Hypothalamus (tissue), 51 donors: ENCODE data around the gene KLRB1.
"Not testable (repeated sequence)": the region's sequence is repeated elsewhere in the genome, so short reads cannot be mapped to it uniquely, and the experiment has no call there.

Source experiments
- DNase-seq, 51 donors: peaks; one replicate each; lab custom pipeline; 2025; lab: John Stamatoyannopoulos, UW

The KLRB1 gene

GRCh38 chr12:9625019-9625418 lies 17.3 kb upstream of the KLRB1 start:
- no peak for DNase-seq

- DNase-seq: no peak
Measured at GRCh38 chr12:9619411-9620179, 11.9 kb upstream of the KLRB1 start.

GRCh38 chr12:9618906-9619305 lies 11.2 kb upstream of the KLRB1 start:
- not testable (repeated sequence) for DNase-seq

GRCh38 chr12:9617124-9617523 lies 9.4 kb upstream of the KLRB1 start:
- no peak for DNase-seq

- DNase-seq: no peak
Measured at GRCh38 chr12:9615420-9616136, 7.9 kb upstream of the KLRB1 start.

- DNase-seq: not testable (repeated sequence)
Measured at GRCh38 chr12:9610606-9611005, 2.9 kb upstream of the KLRB1 start.

GRCh38 chr12:9606736-9607372 lies 862 bp downstream of the KLRB1 start:
- no peak for DNase-seq

GRCh38 chr12:9606247-9606646 lies 1.5 kb downstream of the KLRB1 start:
- no peak for DNase-seq

- no peak for DNase-seq
Measured at GRCh38 chr12:9605483-9605882, 2.2 kb downstream of the KLRB1 start.

- no peak for DNase-seq
Measured at GRCh38 chr12:9604287-9604686, 3.4 kb downstream of the KLRB1 start.

GRCh38 chr12:9600426-9600825 lies 7.3 kb downstream of the KLRB1 start:
- not testable (repeated sequence) for DNase-seq

- DNase-seq: no peak
Measured at GRCh38 chr12:9598363-9598762, 9.4 kb downstream of the KLRB1 start.

GRCh38 chr12:9597365-9597764 lies 10.4 kb downstream of the KLRB1 start:
- DNase-seq: no peak

- DNase-seq: no peak
Measured at GRCh38 chr12:9590441-9590840, 17.3 kb downstream of the KLRB1 start.

- no peak for DNase-seq
Measured at GRCh38 chr12:9588749-9589148, 19.0 kb downstream of the KLRB1 start.

- no peak for DNase-seq
Measured at GRCh38 chr12:9587987-9588600, 19.6 kb downstream of the KLRB1 start.

- not testable (repeated sequence) for DNase-seq
Measured at GRCh38 chr12:9577729-9578128, 30.0 kb downstream of the KLRB1 start.

GRCh38 chr12:9567151-9567550 lies 40.6 kb downstream of the KLRB1 start:
- DNase-seq: not testable (repeated sequence)

GRCh38 chr12:9566113-9566512 lies 41.6 kb downstream of the KLRB1 start:
- not testable (repeated sequence) for DNase-seq

- DNase-seq: not testable (repeated sequence)
Measured at GRCh38 chr12:9564418-9564817, 43.3 kb downstream of the KLRB1 start.

GRCh38 chr12:9562841-9563453 lies 44.8 kb downstream of the KLRB1 start:
- DNase-seq: not testable (repeated sequence)
